SK-N-SH (cell line): ENCODE results near the gene SYNJ2. TPM values are rescaled to one million over a fixed set of nuclear protein-coding genes. Genes with fewer than 3 reads are reported as not detected.

ENCODE experiments used
- CTCF ChIA-PET: fragments of 300-600, 350-600 bp; formaldehyde crosslinking; extraction: SDS; loops from one replicate; lab custom pipeline; 2021; lab: Yijun Ruan, JAX
- POLR2A ChIA-PET: fragments of 350-600 bp; sonication (Branson Sonifier 250); formaldehyde crosslinking; extraction: SDS; loops from one replicate; lab custom pipeline; 2020; ENCODE audit warnings: antibody characterized with exemption, inconsistent platforms; lab: Yijun Ruan, JAX
- DNase-seq: peaks from one replicate; pipeline ENCODE4 v3.0.0; 2012
- H2AFZ ChIP-seq: fragments of 200-600 bp; sonication (generic); 2 replicates; pipeline ENCODE4 v1.8.1; 2016; ENCODE audit warnings: antibody characterized with exemption, mild to moderate bottlenecking, low read depth
- H3F3A ChIP-seq: fragments of 200-600 bp; sonication (generic); replicated peaks from 2 replicates; pipeline ENCODE3; 2016; ENCODE audit warnings: antibody characterized with exemption, mild to moderate bottlenecking; ENCODE audit not compliant: insufficient read depth
- H3K27ac ChIP-seq, 2 experiments: fragments of 200-500 bp in 1 of 2; fragments of 200-600 bp in 1 of 2; sonication (Bioruptor generic) in 1 of 2; sonication (generic), shearing (Covaris generic) in 1 of 2; 2 replicates each; pipeline versions ENCODE4 v1.5.1 to v1.6.1; 2014 to 2016; ENCODE audit warnings: low read depth in 2 of 2, inconsistent platforms in 1 of 2, low read length in 1 of 2, mild to moderate bottlenecking in 1 of 2, mixed read lengths in 1 of 2
- H3K27me3 ChIP-seq: fragments of 200-600 bp; sonication (generic), shearing (Covaris generic); 2 replicates; pipeline ENCODE4 v1.6.1; 2016; ENCODE audit warnings: mixed run types; ENCODE audit not compliant: insufficient read depth
- H3K36me3 ChIP-seq, 2 experiments: fragments of 200-500 bp in 1 of 2; fragments of 200-600 bp in 1 of 2; sonication (Bioruptor generic) in 1 of 2; sonication (generic) in 1 of 2; replicated peaks in 1 of 2; 2 replicates each; pipeline versions ENCODE3 to v1.5.1; 2014 to 2016; ENCODE audit warnings: low read length in 1 of 2, mild to moderate bottlenecking in 1 of 2; ENCODE audit not compliant: insufficient read depth in 2 of 2, control insufficient read depth in 1 of 2
- H3K4me1 ChIP-seq, 2 experiments: fragments of 200-500 bp in 1 of 2; fragments of 200-600 bp in 1 of 2; sonication (Bioruptor generic) in 1 of 2; sonication (generic), shearing (Covaris generic) in 1 of 2; 2 replicates each; pipeline versions ENCODE4 v1.5.1 to v1.6.1; 2014 to 2016; ENCODE audit warnings: low read depth in 1 of 2, low read length in 1 of 2, mixed run types in 1 of 2; ENCODE audit not compliant: insufficient read depth in 2 of 2, control insufficient read depth in 1 of 2
- H3K4me2 ChIP-seq: fragments of 200-600 bp; sonication (generic), shearing (Covaris generic); 2 replicates; pipeline ENCODE4 v1.6.1; 2017; ENCODE audit warnings: mixed run types
- H3K4me3 ChIP-seq, 2 experiments: fragments of 200-500 bp in 1 of 2; fragments of 200-600 bp in 1 of 2; sonication (Bioruptor generic) in 1 of 2; sonication (generic), shearing (Covaris generic) in 1 of 2; 2 replicates each; pipeline versions ENCODE4 v1.5.1 to v1.8.1; 2014 to 2016; ENCODE audit warnings: low read depth in 2 of 2, inconsistent platforms in 1 of 2, low read length in 1 of 2, mild to moderate bottlenecking in 1 of 2, mixed read lengths in 1 of 2, moderate library complexity in 1 of 2
- H3K79me2 ChIP-seq: fragments of 200-600 bp; sonication (generic); 2 replicates; pipeline ENCODE4 v1.8.1; 2017; ENCODE audit warnings: mild to moderate bottlenecking; ENCODE audit not compliant: insufficient read depth
- H3K9ac ChIP-seq: fragments of 200-600 bp; sonication (generic); 2 replicates; pipeline ENCODE4 v1.6.1; 2017; ENCODE audit warnings: mixed run types
- H3K9me2 ChIP-seq: fragments of 200-600 bp; sonication (generic); 2 replicates; pipeline ENCODE4 v1.6.1; 2017; ENCODE audit warnings: mixed run types
- H3K9me3 ChIP-seq: fragments of 200-600 bp; sonication (generic); 2 replicates; pipeline ENCODE4 v1.6.1; 2017; ENCODE audit warnings: mixed run types, mild to moderate bottlenecking, moderate library complexity
- H4K20me1 ChIP-seq: fragments of 200-600 bp; sonication (generic); 2 replicates; pipeline ENCODE4 v1.6.1; 2017; ENCODE audit warnings: mild to moderate bottlenecking, mixed run types; ENCODE audit not compliant: insufficient read depth
- FOSL2 ChIP-seq: IDR thresholded peaks from 2 replicates; pipeline ENCODE4 v1.4.0; 2012; ENCODE audit warnings: low read depth, mild to moderate bottlenecking, moderate library complexity, borderline replicate concordance
- FOXJ3 ChIP-seq: sonication (generic); formaldehyde crosslinking; IDR thresholded peaks from 2 replicates; pipeline ENCODE4 v1.5.1; 2020; ENCODE audit warnings: mild to moderate bottlenecking, missing genetic modification reagents
- RAD21 ChIP-seq: IDR thresholded peaks from 2 replicates; pipeline ENCODE4 v1.6.1; 2012; ENCODE audit warnings: mild to moderate bottlenecking, low read length
- RCOR1 ChIP-seq: fragments of 150-350 bp; IDR thresholded peaks from 2 replicates; pipeline ENCODE4 v1.6.1; 2017; ENCODE audit warnings: antibody characterized with exemption, low read length
- SIN3A ChIP-seq: IDR thresholded peaks from 2 replicates; pipeline ENCODE4 v1.6.1; 2012; ENCODE audit warnings: low read depth, mild to moderate bottlenecking, low read length, moderate library complexity, borderline replicate concordance
- TEAD4 ChIP-seq: IDR thresholded peaks from 2 replicates; pipeline ENCODE4 v1.4.0; 2012; ENCODE audit warnings: mild to moderate bottlenecking, borderline replicate concordance; ENCODE audit not compliant: insufficient read depth
- YY1 ChIP-seq: IDR thresholded peaks from 2 replicates; pipeline ENCODE4 v1.4.0; 2012; ENCODE audit warnings: low read depth, mild to moderate bottlenecking
- WGBS: methylation state at CpG from one replicate; pipeline ENCODE4 v1.1.6; 2017; ENCODE audit warnings: low lambda C conversion rate; 5-methylcytosine and 5-hydroxymethylcytosine counted together
- polyA plus RNA-seq, 3 experiments: library from polyadenylated mRNA; depleted of rRNA; stranded (reverse); fragments of >200 nt; gene quantifications; 2 replicates each; pipeline ENCODE4 v1.2.3, GENCODE V29; 2012
- TF ChIP-seq, protein P1 (sequence below): fragments of 200-600 bp; sonication (generic); IDR thresholded peaks from 2 replicates; pipeline ENCODE4 v1.6.1; 2017; ENCODE audit warnings: antibody characterized with exemption, mild to moderate bottlenecking, moderate library complexity
- TF ChIP-seq, protein P2 (sequence below): IDR thresholded peaks from 2 replicates; pipeline ENCODE4; 2012
- TF ChIP-seq, protein P3 (sequence below): IDR thresholded peaks from 2 replicates; pipeline ENCODE4 v1.6.1; 2012; ENCODE audit warnings: mild to moderate bottlenecking, low read depth, low read length, moderate library complexity

SYNJ2 gene
- polyA plus RNA-seq, 1 of the 3 experiments (the other 2 are of a cell fraction): 40.0 TPM

DNA sequence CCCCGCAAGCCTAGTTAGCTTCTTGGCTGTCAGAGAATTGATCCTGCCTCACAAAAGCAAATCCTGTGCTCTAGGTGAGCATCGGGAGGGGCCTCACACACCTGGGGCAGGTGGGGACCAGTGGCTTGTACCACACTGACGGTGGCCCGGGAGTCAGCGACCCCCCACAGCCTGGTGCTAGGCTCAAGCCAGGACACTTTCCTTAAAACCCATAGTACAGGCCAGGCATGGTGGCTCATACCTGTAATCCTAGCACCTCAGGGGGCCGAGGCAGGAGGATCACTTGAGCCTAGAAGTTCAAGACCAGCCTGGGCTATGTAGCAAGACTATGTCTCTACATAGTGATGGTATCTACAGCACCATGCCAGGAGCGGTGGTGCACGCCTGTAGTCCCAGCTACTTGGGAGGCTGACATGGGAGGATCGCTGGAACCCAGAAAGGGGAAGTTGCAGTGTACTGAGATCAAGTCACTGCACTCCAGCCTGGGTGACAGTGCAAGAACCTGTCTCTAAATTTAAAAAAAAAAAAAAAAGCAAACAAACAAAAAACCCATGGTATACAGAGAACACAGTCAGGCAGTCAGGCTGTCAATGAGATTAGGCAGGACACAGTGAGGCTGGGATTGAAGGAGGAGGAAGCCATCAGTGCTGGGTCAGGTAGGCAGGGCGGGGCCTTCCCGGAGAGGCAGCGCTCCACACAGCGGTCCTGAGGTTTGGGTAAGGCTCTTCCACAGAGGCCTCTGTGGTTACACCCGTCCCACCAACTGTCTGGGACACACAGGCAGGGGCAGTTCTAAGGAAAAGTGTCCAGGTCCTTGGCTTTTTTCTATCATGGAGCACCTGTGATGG is 41.3 kb downstream of the SYNJ2 start (continued):
- TF ChIP-seq, protein P1, sequence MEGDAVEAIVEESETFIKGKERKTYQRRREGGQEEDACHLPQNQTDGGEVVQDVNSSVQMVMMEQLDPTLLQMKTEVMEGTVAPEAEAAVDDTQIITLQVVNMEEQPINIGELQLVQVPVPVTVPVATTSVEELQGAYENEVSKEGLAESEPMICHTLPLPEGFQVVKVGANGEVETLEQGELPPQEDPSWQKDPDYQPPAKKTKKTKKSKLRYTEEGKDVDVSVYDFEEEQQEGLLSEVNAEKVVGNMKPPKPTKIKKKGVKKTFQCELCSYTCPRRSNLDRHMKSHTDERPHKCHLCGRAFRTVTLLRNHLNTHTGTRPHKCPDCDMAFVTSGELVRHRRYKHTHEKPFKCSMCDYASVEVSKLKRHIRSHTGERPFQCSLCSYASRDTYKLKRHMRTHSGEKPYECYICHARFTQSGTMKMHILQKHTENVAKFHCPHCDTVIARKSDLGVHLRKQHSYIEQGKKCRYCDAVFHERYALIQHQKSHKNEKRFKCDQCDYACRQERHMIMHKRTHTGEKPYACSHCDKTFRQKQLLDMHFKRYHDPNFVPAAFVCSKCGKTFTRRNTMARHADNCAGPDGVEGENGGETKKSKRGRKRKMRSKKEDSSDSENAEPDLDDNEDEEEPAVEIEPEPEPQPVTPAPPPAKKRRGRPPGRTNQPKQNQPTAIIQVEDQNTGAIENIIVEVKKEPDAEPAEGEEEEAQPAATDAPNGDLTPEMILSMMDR: no peak
- no peak for TF ChIP-seq RCOR1

DNA sequence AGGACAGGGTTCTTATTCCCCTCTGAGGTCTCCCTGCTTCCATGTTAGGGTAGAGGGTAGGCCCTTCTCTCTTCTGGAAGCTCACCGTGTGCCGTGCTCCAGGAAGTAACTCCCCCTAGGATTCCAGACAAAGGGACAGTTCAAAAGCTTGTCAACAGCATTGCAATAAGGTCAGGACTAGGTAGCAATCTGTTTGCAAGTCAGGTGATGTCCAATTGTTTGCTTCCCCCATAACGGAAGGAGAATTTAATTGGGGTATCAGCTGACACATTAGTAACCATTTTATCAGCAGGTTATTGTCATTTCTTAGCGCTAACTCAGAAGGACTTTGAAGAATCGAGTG is 41.9 kb downstream of the SYNJ2 start:
- Histone ChIP-seq H2AFZ (no peak overlapping the region), H3K9me2 (no peaks in the 10 kb centered on the region), H3K4me1 (peaks cover 16 to 36% of the 10 kb centered on the region in 2 experiments; a peak in 3 of 4 replicates), H4K20me1 (no peaks in the 10 kb centered on the region), H3K4me3 (no peak overlapping the region), H3K4me2 (no peak overlapping the region), H3K9me3 (no peaks in the 10 kb centered on the region), H3F3A (peaks cover 43% of the 10 kb centered on the region), H3K79me2 (peaks cover 85% of the 10 kb centered on the region), H3K36me3 (peaks cover 4 to 23% of the 10 kb centered on the region in 2 experiments), H3K27me3 (no peaks in the 10 kb centered on the region), H3K9ac (no peak overlapping the region), H3K27ac (peak overlapping the region in 1 of 2 experiments; percentile 96; a peak in 1 of 4 replicates)
- ChIA-PET POLR2A (no interaction called here), CTCF (no interaction called here)
- 99% methylated on average over 3 of the region's 5 CpGs for WGBS
- TF ChIP-seq TEAD4 (no peak), YY1 (no peak), SIN3A (no peak), FOXJ3 (CRISPR knock-in tag) (no peak)
- TF ChIP-seq, protein P2, sequence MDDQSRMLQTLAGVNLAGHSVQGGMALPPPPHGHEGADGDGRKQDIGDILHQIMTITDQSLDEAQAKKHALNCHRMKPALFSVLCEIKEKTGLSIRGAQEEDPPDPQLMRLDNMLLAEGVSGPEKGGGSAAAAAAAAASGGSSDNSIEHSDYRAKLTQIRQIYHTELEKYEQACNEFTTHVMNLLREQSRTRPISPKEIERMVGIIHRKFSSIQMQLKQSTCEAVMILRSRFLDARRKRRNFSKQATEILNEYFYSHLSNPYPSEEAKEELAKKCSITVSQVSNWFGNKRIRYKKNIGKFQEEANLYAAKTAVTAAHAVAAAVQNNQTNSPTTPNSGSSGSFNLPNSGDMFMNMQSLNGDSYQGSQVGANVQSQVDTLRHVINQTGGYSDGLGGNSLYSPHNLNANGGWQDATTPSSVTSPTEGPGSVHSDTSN: no peak
- no peak for DNase-seq

DNA sequence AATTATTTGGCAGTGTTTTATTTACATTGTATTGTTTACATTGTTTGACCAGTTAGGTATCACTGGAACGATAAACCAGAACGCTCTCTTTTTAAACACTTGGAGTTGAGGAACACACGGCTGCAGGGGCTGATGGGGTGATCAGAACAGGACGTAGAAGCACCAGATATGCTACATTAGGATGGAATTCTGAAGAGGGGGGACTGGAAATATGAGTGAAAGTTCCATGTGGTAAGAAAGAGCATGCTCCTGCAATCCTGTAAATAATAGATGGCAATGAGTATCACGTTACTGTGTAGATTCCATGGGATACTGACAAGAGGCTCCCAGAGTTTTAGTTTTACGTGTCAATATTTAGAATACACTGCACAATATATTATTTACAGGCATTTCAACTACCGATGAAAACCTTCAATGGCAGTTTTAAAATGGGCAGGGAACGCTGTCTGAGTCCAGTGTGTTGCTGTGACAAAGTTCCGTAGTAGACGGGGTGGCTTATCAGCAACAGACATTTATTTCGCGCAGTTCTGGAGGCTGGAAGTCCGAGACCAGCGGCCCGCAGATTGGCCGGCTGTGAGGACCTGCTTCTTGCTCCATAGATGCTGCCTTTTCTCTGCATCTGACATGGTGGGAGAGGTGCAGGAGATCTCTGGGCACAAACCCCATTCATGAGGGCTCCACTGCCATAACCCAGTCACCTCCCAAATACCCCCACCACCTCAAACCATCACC is 43.1 kb downstream of the SYNJ2 start:
- peaks cover 48% of the 10 kb centered on the region for H3F3A ChIP-seq
- H3K9me2 ChIP-seq: no peaks in the 10 kb centered on the region
- 82% methylated on average over 15 of the region's 16 CpGs for WGBS
- peak overlapping the region in 1 of 2 experiments; percentile 96; a peak in 2 of 4 replicates for H3K27ac ChIP-seq
- POLR2A ChIA-PET: no interaction called here
- no peak overlapping the region for H3K4me3 ChIP-seq
- no peak for DNase-seq
- H3K9ac ChIP-seq: no peak overlapping the region
- TF ChIP-seq FOSL2 (no peak), RAD21 (no peak), YY1 (no peak)
- TF ChIP-seq, protein P3, sequence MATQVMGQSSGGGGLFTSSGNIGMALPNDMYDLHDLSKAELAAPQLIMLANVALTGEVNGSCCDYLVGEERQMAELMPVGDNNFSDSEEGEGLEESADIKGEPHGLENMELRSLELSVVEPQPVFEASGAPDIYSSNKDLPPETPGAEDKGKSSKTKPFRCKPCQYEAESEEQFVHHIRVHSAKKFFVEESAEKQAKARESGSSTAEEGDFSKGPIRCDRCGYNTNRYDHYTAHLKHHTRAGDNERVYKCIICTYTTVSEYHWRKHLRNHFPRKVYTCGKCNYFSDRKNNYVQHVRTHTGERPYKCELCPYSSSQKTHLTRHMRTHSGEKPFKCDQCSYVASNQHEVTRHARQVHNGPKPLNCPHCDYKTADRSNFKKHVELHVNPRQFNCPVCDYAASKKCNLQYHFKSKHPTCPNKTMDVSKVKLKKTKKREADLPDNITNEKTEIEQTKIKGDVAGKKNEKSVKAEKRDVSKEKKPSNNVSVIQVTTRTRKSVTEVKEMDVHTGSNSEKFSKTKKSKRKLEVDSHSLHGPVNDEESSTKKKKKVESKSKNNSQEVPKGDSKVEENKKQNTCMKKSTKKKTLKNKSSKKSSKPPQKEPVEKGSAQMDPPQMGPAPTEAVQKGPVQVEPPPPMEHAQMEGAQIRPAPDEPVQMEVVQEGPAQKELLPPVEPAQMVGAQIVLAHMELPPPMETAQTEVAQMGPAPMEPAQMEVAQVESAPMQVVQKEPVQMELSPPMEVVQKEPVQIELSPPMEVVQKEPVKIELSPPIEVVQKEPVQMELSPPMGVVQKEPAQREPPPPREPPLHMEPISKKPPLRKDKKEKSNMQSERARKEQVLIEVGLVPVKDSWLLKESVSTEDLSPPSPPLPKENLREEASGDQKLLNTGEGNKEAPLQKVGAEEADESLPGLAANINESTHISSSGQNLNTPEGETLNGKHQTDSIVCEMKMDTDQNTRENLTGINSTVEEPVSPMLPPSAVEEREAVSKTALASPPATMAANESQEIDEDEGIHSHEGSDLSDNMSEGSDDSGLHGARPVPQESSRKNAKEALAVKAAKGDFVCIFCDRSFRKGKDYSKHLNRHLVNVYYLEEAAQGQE: no peak
- TF ChIP-seq, all 33 proteins: peak for 0
- no peaks in the 10 kb centered on the region for H4K20me1 ChIP-seq
- H3K4me2 ChIP-seq: 0 out of 2 replicates have a peak overlapping the region, but pooled peaks have one; percentile 53
- no peaks in the 10 kb centered on the region for H3K27me3 ChIP-seq
- H3K4me1 ChIP-seq: peaks cover 16 to 25% of the 10 kb centered on the region in 2 experiments; a peak in 3 of 4 replicates
- peaks cover 87% of the 10 kb centered on the region for H3K79me2 ChIP-seq
- H3K9me3 ChIP-seq: no peaks in the 10 kb centered on the region
- H3K36me3 ChIP-seq: peaks cover 5 to 24% of the 10 kb centered on the region in 2 experiments
- H2AFZ ChIP-seq: no peak overlapping the region
- CTCF ChIA-PET: no interaction called here
